Tibial nerve (tissue), 4 donors: Measurements from ENCODE around the gene CALHM3.

Experiments used
- EP300 ChIP-seq, 2 donors: sonication (generic); formaldehyde crosslinking; IDR thresholded peaks; one replicate each; pipeline ENCODE4 v1.6.1; 2017; ENCODE audit warnings: antibody characterized with exemption in 2 of 2, mild to moderate bottlenecking in 1 of 2
- POLR2A ChIP-seq, 2 donors: fragments of 450-650 bp; IDR thresholded peaks; one replicate each; pipeline ENCODE4 v1.6.1; 2017; ENCODE audit warnings: antibody characterized with exemption in 2 of 2, mild to moderate bottlenecking in 2 of 2, moderate library complexity in 2 of 2
- TF ChIP-seq, protein P1 (sequence below), 5 experiments: fragments of 200-600 bp in 3 of 5; fragments of 450-650 bp in 2 of 5; sonication (generic) in 3 of 5; IDR thresholded peaks; one replicate each; pipeline ENCODE4 v1.5.1; 2016 to 2019; ENCODE audit warnings: antibody characterized with exemption in 5 of 5, mild to moderate bottlenecking in 3 of 5, moderate library complexity in 2 of 5

- TF ChIP-seq POLR2A (IDR thresholded peaks at IDR 0.05), result no peak
- TF ChIP-seq, protein P1, sequence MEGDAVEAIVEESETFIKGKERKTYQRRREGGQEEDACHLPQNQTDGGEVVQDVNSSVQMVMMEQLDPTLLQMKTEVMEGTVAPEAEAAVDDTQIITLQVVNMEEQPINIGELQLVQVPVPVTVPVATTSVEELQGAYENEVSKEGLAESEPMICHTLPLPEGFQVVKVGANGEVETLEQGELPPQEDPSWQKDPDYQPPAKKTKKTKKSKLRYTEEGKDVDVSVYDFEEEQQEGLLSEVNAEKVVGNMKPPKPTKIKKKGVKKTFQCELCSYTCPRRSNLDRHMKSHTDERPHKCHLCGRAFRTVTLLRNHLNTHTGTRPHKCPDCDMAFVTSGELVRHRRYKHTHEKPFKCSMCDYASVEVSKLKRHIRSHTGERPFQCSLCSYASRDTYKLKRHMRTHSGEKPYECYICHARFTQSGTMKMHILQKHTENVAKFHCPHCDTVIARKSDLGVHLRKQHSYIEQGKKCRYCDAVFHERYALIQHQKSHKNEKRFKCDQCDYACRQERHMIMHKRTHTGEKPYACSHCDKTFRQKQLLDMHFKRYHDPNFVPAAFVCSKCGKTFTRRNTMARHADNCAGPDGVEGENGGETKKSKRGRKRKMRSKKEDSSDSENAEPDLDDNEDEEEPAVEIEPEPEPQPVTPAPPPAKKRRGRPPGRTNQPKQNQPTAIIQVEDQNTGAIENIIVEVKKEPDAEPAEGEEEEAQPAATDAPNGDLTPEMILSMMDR (IDR thresholded peaks at IDR 0.05), result no peak
- TF ChIP-seq EP300 (IDR thresholded peaks at IDR 0.05), result no peak
Measured at GRCh38 chr10:103517234-103518085, 38.4 kb upstream of the CALHM3 start.
